HG03045 (cell line): Measurements from ENCODE around the gene SYTL3.
"Not testable (repeated sequence)": the region's sequence is repeated elsewhere in the genome, so short reads cannot be mapped to it uniquely, and the experiment has no call there.

Experiments
- ATAC-seq: cut with Tn5 transposase; IDR thresholded peaks from one replicate; pipeline ENCODE4 v1.9.1; 2021; ENCODE audit warnings: mild to moderate bottlenecking, moderate library complexity; ENCODE audit not compliant: unreplicated experiment

SYTL3 gene

GRCh38 chr6:158621694-158622544, 27.9 kb upstream of the SYTL3 start:
- no peak for ATAC-seq

GRCh38 chr6:158622545-158623190, 27.2 kb upstream of the SYTL3 start:
- ATAC-seq, result no peak

GRCh38 chr6:158624684-158625682, 24.9 kb upstream of the SYTL3 start:
- ATAC-seq, result no peak

- ATAC-seq, result no peak
Measured at GRCh38 chr6:158625881-158626305, 24.0 kb upstream of the SYTL3 start.

- no peak for ATAC-seq
Measured at GRCh38 chr6:158626360-158627167, 23.3 kb upstream of the SYTL3 start.

GRCh38 chr6:158627168-158627939, 22.5 kb upstream of the SYTL3 start:
- ATAC-seq, result no peak

- no peak for ATAC-seq
Measured at GRCh38 chr6:158627940-158628211, 22.0 kb upstream of the SYTL3 start.

GRCh38 chr6:158628542-158628941, 21.3 kb upstream of the SYTL3 start:
- no peak for ATAC-seq

GRCh38 chr6:158629367-158630221, 20.3 kb upstream of the SYTL3 start:
- ATAC-seq, result no peak

GRCh38 chr6:158630938-158631616, 18.8 kb upstream of the SYTL3 start:
- ATAC-seq, result no peak

- no peak for ATAC-seq
Measured at GRCh38 chr6:158631678-158632537, 17.9 kb upstream of the SYTL3 start.

GRCh38 chr6:158632538-158633119, 17.2 kb upstream of the SYTL3 start:
- not testable (repeated sequence) for ATAC-seq

GRCh38 chr6:158633127-158633526, 16.7 kb upstream of the SYTL3 start:
- no peak for ATAC-seq

GRCh38 chr6:158634695-158635426, 15.0 kb upstream of the SYTL3 start:
- ATAC-seq, result no peak

GRCh38 chr6:158635427-158636073, 14.3 kb upstream of the SYTL3 start:
- no peak for ATAC-seq

- ATAC-seq, result no peak
Measured at GRCh38 chr6:158636778-158637177, 13.1 kb upstream of the SYTL3 start.
